ENCODE results near the gene ILF3.
"Not testable (repeated sequence)": the region's sequence is repeated elsewhere in the genome, so short reads cannot be mapped to it uniquely, and the experiment has no call there.

The ILF3 gene

GRCh38 chr19:10675214-10675613 lies 21.1 kb downstream of the ILF3 start:
- not testable (repeated sequence) for DNase-seq (ENCODE audit: low read depth)

DNA sequence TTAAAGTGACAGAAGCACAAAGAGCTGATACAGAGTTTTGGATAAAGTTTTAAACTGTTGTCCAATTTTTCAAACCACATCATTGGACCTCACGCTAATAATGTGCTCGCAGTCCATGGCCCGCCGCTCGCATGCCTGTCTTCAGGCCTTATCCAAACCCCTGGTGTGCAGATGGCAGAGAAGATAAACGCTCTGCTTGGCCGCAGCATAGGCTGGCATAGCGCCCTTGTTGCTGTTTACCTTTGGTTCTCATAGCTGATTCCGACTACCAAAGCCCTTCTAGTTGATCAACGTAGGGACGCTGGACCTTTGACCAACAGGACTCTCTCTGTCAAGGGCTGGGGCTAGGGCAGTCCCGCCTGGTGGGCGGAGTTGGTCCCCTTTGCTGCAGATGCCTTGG lies 23.6 kb downstream of the ILF3 start:
- DNase-seq (ENCODE audit: low read depth) = no peak

DNA sequence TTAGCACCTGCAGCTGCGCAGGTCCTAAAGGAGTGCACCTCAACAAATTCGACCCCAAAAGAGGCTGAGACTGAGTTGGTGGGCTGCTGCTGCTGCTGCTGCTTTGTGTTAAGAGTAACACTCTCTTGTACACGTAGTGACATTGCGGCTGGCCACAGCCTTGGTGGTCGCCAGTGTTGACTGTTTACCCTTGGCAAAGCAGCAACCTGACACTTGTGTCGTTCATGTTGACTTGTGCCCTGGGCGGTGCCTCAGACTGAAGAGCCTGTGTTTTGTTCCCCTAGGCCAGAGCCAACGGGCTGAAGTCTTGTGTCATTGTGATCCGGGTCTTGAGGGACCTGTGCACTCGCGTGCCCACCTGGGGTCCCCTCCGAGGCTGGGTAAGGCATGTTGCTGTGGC lies 24.7 kb downstream of the ILF3 start:
- no peak for DNase-seq (ENCODE audit: low read depth)

DNA sequence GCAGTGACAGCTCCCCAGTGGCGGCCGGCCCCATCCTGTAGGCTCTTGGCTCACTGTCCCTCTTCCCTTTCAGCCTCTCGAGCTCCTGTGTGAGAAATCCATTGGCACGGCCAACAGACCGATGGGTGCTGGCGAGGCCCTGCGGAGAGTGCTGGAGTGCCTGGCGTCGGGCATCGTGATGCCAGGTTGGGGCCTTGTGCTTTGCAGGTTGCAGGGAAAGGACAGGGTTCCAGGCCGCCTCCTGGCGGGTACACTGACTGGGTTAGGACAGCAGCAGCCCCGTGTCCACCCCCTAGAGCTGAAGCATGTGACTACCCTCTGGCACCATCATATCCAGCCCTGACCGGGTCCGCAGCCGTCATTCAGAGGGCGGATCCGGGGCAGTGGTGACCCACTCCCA lies 25.6 kb downstream of the ILF3 start:
- no peak for DNase-seq (ENCODE audit: low read depth)

DNA sequence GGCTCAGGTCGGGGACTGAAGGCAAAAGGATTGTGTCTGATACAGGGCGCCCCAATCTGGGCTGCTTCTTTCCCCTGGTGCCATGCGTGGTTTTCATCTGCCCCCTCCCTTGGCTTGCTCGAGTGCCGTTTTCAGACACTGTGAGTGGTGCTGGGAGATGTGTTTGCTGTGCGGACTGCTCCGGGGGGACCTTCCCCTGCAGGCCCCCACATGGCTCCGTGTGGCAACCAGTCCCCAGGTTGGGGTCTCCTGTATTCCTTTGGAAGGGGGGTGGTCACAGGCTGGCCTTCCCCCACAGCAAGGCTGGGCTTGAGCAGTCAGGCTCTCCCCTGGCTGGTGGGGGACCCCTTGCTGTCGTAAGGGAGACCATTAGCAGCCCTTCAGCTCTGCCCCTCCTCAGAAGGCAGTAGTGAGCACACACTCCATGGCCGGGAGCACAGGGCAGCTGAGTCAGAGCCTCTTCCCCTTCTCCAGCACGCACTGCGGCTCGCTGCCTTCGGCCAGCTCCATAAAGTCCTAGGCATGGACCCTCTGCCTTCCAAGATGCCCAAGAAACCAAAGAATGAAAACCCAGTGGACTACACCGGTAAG lies 26.5 kb downstream of the ILF3 start:
- DNase-seq (ENCODE audit: low read depth) = no peak

GRCh38 chr19:10681658-10682057 lies 27.5 kb downstream of the ILF3 start:
- DNase-seq (ENCODE audit: low read depth) = no peak

DNA sequence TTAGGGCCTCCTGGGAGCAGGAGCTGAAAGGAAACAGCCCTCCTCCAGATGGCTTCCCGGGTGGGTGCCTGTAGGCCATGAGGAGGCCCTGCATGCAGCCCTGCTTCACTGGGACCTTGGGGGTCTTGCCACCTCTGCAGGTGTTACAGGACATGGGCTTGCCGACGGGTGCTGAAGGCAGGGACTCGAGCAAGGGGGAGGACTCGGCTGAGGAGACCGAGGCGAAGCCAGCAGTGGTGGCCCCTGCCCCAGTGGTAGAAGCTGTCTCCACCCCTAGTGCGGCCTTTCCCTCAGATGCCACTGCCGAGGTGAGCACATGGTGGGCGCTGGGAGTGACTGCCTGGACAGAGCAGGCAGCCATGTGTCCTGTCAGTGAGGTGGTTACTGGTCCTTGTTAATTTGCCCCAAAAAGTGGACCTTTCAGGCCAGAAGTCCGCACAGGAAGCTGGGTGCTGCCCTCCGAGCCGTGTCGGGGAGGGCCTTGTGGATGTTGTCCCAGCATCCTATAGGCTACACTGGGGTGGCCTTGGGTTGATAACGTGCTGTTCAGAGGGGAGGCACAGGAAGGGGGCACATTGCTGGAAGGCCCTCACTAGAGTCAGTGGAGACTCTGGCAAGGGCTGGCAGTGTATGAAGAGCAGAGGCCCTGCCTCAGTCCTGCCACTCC lies 28.4 kb downstream of the ILF3 start:
- DNase-seq (ENCODE audit: low read depth) = no peak

DNA sequence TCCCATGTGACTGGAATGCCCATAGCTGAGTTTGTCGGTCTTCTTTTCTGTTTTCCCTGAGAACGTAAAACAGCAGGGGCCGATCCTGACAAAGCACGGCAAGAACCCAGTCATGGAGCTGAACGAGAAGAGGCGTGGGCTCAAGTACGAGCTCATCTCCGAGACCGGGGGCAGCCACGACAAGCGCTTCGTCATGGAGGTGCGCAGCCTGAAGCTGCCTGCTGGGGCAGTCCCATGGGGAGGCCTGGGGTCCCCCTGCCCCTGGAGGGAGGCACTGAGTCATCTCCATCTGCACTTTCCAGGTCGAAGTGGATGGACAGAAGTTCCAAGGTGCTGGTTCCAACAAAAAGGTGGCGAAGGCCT lies 28.9 kb downstream of the ILF3 start:
- no peak for DNase-seq (ENCODE audit: low read depth)

- no peak for DNase-seq (ENCODE audit: low read depth)
Measured at GRCh38 chr19:10683582-10683981, 29.4 kb downstream of the ILF3 start.

DNA sequence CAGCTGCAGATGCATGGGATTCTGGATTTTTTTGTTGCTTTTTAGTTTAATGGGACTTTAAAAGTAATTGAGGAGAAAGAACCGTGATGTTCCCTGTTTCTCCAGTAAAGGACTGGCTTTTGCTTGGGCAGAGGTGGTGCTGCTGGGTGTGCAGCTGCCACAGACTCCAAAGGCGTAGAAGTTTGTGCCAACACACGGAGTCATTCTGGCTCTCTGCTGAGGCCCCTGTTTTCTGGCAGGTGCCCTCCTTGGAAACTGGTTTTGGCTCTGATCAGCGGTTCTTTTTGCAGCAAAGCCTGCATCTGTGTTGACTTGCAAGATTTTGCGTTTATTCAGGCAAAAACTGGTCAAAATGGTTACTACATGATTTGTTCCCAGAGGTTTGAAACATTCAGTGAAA lies 31.1 kb downstream of the ILF3 start:
- DNase-seq (ENCODE audit: low read depth) = no peak

DNA sequence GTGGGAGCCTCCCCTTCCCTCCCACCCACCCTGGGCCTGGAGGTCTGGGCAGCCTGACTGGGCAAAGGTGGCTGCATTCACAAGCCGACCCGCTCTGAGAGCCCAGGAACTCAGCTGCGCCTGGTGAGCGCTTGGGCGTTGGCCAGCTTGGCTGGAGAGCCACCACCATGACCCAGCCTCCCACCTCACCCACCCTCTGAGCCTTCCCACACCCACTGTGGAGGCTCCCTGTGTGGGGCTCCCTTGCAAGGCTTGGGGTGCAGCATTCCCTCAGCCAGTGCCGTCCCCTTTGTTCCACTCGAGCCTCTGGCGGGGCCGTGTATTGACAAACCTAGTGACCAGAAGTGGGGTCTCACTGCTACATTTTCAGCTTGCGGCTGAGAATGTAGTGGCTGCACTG lies 32.0 kb downstream of the ILF3 start:
- no peak for DNase-seq (ENCODE audit: low read depth)

GRCh38 chr19:10686661-10687517 lies 32.7 kb downstream of the ILF3 start:
- peak; percentile 59 for DNase-seq (ENCODE audit: low read depth)

DNA sequence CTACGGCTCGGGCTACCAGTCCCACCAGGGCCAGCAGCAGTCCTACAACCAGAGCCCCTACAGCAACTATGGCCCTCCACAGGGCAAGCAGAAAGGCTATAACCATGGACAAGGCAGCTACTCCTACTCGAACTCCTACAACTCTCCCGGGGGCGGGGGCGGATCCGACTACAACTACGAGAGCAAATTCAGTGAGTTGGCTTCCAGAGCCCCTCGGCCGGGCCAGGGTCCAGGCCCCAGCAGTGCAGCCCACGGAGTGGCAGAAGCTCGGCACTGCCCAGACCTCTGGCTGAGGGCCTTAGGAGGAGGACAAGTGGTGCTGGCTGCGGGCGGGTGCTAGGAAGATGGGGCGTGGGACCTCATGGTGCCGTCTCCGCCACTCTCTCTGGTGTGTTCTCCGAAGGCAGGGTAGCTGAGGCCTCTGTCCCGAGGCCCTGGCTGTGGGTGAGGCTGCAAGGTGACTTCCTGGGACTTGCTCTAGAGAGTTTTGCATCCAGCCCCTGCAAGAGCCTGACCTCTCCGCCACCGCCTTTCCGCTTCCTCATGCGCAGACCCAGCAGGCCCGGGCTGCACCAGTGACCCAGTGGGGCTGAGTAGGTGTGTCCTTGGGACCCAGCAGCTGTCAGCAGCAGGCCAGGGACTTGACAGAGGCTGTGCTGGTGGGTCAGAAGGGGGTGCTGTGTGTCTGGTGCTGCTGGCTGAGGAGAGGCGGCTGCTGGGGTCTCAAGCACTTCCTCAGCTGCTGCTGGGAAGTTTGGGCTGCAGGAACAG lies 33.6 kb downstream of the ILF3 start:
- DNase-seq (ENCODE audit: low read depth) = no peak

DNA sequence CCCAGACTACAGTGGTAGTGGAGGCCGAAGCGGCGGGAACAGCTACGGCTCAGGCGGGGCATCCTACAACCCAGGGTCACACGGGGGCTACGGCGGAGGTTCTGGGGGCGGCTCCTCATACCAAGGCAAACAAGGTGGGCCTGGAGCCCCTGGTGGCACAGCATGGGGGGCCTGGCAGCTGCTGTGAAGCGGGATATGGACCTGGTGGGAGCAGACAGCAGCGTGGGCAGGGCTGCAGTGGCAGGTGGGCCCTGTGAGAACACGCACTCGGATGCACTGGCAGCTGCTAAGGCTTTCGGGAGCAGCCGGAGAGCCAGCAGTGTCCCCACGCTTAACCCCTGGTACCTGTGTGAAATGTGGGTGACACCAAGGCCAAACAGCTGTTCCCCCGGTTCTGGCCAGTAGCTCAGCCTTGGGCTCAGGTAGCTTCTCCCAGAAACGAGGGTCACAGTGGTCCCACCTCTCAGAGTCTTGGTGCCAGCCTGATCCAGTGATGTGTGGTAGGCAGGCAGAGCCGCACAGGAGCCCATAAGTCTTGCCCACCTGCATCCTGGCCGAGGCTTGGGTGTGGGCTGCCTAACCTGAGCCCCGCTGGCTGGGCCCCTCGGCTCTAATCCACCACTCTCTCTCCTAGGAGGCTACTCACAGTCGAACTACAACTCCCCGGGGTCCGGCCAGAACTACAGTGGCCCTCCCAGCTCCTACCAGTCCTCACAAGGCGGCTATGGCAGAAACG lies 34.6 kb downstream of the ILF3 start:
- no peak for DNase-seq (ENCODE audit: low read depth)

DNA sequence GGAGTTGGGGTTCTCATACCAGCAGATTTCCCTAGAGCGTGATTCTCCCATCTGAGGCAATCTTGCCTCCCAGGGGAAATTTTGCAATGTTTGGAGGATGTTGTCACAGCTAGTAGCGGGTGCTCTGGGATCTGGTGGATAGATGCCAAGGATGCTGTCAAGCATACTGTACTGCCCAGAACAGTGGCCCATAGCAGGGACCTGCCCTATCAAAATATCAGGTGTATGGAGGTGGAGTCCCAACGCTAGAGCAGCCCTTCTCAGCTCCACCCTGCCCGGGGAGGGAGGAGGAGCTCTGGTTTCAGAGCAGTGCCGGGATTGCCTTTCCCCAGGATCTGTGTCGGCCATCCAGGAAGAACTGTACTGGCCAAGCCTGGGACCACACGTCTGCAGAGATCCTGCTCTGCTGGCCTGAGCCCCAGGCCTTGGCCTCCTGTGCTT lies 36.2 kb downstream of the ILF3 start:
- peak; percentile 14 for DNase-seq (ENCODE audit: low read depth)

DNA sequence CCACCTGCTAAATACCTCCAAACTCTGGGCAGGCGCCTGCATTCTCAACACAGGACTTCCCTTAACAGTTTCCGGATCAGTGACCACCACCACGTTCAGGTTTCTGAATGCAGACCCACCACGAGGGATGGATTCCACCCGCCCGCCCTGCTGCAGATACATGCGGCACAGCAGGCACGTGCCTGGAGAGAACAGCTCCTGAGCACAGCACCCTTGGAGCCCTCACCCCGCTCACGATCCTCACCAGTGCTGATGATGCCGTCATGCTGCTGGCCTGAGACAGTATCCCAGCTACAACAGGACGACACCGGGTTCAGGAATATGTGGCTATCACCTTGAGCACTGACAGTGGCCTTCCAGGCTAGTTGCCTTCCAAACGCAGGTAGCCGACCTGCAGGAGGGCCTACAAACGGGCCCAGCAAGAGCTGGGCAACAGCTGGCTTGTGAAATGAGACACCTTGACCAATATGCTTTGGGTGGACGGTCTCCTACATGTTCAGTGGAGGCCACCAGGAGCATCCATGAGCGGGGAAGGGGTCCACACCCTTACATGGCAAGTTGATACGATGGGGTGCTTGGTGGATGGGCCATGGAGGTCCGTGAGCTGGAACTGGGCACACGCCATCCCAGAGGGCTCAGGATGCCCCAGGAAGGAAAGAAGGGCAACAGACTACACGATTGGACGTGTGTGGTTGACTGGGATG lies 37.2 kb downstream of the ILF3 start:
- no peak for DNase-seq (ENCODE audit: low read depth)

DNA sequence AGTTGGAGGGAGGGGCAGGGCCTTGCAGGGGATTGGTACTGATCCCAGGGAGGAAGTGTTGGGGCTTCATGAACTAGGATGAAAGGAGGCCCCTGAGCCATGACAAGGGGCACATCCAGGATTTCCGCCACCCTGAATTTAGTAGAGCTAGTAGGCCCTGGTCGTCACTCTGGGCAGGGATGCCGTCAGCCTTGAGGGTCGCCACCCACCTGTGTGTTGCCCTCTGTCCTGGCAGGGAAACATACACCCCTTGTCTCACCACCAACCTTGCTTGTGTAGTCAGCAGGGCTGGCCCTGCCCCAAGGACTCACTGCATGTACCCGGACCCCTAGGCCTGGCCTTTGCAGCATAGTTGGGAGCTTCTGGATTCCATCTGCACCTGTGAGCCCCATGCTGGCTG lies 37.7 kb downstream of the ILF3 start:
- DNase-seq (ENCODE audit: low read depth) = no peak

GRCh38 chr19:10692673-10693264 lies 38.6 kb downstream of the ILF3 start:
- no peak for DNase-seq (ENCODE audit: low read depth)

DNA sequence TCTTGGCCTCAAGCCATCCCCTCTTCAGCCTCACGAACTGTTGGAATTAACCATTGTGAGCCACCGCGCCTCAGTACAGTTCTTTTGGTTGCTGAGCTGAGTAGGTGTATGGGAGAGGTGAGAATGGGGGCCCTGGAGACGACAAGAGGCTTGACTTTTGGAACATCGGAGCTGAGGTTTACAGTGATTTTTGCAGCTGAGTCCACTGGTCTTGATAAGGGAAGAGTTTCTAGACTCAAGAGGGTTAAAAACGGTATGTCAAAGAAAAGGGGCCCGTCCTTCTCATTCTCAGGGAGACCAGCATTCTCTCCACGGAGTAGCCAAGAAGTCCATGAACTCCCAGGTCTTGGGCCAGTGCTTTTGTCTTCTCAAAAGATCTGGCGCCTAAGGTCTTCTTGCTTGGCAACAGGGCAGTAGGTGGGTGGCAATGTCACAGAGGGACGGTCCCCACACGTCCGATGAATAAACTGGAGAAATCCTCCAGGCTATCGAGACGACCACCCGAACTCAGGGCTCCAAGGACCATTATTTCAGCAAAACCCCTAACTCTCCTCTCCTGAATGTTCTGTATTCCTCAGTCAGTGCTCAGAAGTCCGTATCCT lies 40.7 kb downstream of the ILF3 start:
- no peak for DNase-seq (ENCODE audit: low read depth)
